Subcutaneous preadipocyte (primary cell): ENCODE measurements around the gene CCDC142. TPM values are rescaled to one million over a fixed set of nuclear protein-coding genes. Genes with fewer than 3 reads are reported as not detected.

ENCODE experiments used
- total RNA-seq: library from RNA; depleted of rRNA; stranded (reverse); fragments of >200 nt; gene quantifications from 2 replicates; pipeline ENCODE4 v1.2.3, GENCODE V29; 2012

CCDC142 gene
- total RNA-seq, 1 donor, result 22.4 TPM

Other genes with a start within 250 kb of the CCDC142 start
- under 0.01 and 1.5 TPM in 2 replicates for gene SLC4A5, start 139.6 kb downstream of the CCDC142 start, total RNA-seq
- 108 and 112 TPM in 2 replicates for gene DCTN1, start 102.7 kb downstream of the CCDC142 start, total RNA-seq
- gene C2orf81, start 61.4 kb downstream of the CCDC142 start, total RNA-seq, result 0.98 and 1.1 TPM in 2 replicates
- 71.7 and 76.4 TPM in 2 replicates for gene WDR54, start 61.3 kb downstream of the CCDC142 start, total RNA-seq
- gene RTKN, start 41.1 kb downstream of the CCDC142 start, total RNA-seq, result 9.6 and 11.0 TPM in 2 replicates
- gene INO80B, start 27.9 kb downstream of the CCDC142 start, total RNA-seq, result 11.4 and 11.5 TPM in 2 replicates
- gene WBP1, start 24.6 kb downstream of the CCDC142 start, total RNA-seq, result 22.0 and 25.6 TPM in 2 replicates
- gene MOGS, start 17.6 kb downstream of the CCDC142 start, total RNA-seq, result 31.2 and 48.1 TPM in 2 replicates
- gene MRPL53, start 10.3 kb downstream of the CCDC142 start, total RNA-seq, result 19.9 and 30.9 TPM in 2 replicates
- 12.9 and 16.0 TPM in 2 replicates for gene TTC31, start 83 bp upstream of the CCDC142 start, total RNA-seq
- 3.3 and 3.9 TPM in 2 replicates for gene LBX2, start 16.6 kb upstream of the CCDC142 start, total RNA-seq
- gene PCGF1, start 24.7 kb upstream of the CCDC142 start, total RNA-seq, result 16.2 and 22.4 TPM in 2 replicates
- gene TLX2, start 31.5 kb upstream of the CCDC142 start, total RNA-seq, result under 0.01 TPM in 1 of 2 replicates, not detected in the other
- gene DQX1, start 43.2 kb upstream of the CCDC142 start, total RNA-seq, result not detected in 2 replicates
- 103 and 105 TPM in 2 replicates for gene AUP1, start 46.7 kb upstream of the CCDC142 start, total RNA-seq
- 48.5 and 52.8 TPM in 2 replicates for gene HTRA2, start 46.9 kb upstream of the CCDC142 start, total RNA-seq
- gene LOXL3, start 70.9 kb upstream of the CCDC142 start, total RNA-seq, result 2.2 and 3.7 TPM in 2 replicates
- 14.7 and 15.6 TPM in 2 replicates for gene DOK1, start 71.7 kb upstream of the CCDC142 start, total RNA-seq
- not detected in 2 replicates for gene M1AP, start 165.3 kb upstream of the CCDC142 start, total RNA-seq
- gene SEMA4F, start 171.2 kb upstream of the CCDC142 start, total RNA-seq, result 2.9 and 3.3 TPM in 2 replicates